Measurements from ENCODE around the gene SMYD3. TPM values are rescaled to one million over a fixed set of nuclear protein-coding genes. Genes with fewer than 3 reads are reported as not detected.

SMYD3 gene
- total and polyA plus RNA-seq, 2 donors (not counting 1 experiment from before 2014, with no cell fraction given): 9.7 to 37.2 TPM

DNA sequence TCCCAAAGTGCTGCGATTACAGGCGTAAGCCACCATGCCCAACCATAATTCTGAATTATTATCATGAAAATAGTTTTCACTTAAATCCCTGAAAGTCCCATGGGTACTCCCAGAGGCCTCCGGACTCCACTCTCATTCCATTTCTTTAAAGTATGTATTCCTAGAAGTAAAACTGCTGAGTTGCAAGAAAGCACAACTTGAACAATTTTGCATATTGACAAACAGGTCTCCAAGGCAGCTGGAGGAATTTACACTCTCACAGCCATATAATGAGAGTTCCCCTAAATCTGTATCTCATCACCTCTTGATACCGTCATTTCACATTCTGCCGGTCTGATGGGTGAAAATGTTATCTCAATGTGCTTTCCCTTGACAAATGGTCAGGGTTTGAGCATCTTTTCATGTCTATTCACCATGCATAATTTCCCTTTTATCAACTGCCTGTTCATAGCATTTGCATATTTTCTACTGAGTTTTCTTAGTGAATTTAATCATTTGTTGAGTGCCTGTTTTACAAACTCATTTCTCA, 129.4 kb downstream of the SMYD3 start:
- H3K4me1 ChIP-seq (ENCODE audit: control insufficient read depth in 2 of 2, insufficient read depth in 2 of 2, low read length in 2 of 2): no peaks in the 10 kb centered on the region
- Mint-ChIP-seq H3K4me1 (no peaks in the 10 kb centered on the region), H3K4me3 (no peak overlapping the region), H3K9me3 (ENCODE audit: insufficient read depth) (no peaks in the 10 kb centered on the region), H3K27ac (no peak overlapping the region), H3K27me3 (no peaks in the 10 kb centered on the region)
- H4K20me1 ChIP-seq (ENCODE audit: control insufficient read depth, insufficient read depth, low read length, poor library complexity, severe bottlenecking): no peaks in the 10 kb centered on the region
- peaks cover 5% of the 10 kb centered on the region for H3K79me2 ChIP-seq (ENCODE audit: control insufficient read depth, insufficient read depth, low read length)
- no CpG with 5 or more reads among the region's 5 CpGs for WGBS (ENCODE audit: insufficient coverage)
- H3K36me3 ChIP-seq (replicated peaks in 1 of 2; ENCODE audit: control extremely low read depth in 1 of 2, control insufficient read depth in 1 of 2, extremely low read depth in 1 of 2, insufficient read depth in 2 of 2, low read length in 1 of 2): no peaks in the 10 kb centered on the region
- DNase-seq (no peak), ATAC-seq (ENCODE audit: low read depth) (no peak)
- POLR2A ChIA-PET: no interaction called here
- H3K4me2 ChIP-seq (replicated peaks; ENCODE audit: low read depth, low read length, poor library complexity, severe bottlenecking): no peak overlapping the region
- no peak overlapping the region for H3K9ac ChIP-seq (ENCODE audit: low read length)
- H3K9me3 ChIP-seq (ENCODE audit: control extremely low read depth in 1 of 3, control insufficient read depth in 2 of 3, insufficient read depth in 1 of 3, low read length in 2 of 3): peaks cover 0 to 11% (median 0%) of the 10 kb centered on the region in 3 donors
- H3K4me3 ChIP-seq (ENCODE audit: control extremely low read depth in 1 of 5, extremely low read depth in 1 of 5, insufficient read depth in 1 of 5, low read depth in 2 of 5, low read length in 4 of 5): no peak overlapping the region
- no peaks in the 10 kb centered on the region for H3K27me3 ChIP-seq (replicated peaks in 1 of 4; ENCODE audit: control extremely low read depth in 1 of 4, control insufficient read depth in 3 of 4, insufficient read depth in 4 of 4, low read length in 3 of 4)
- TF ChIP-seq CTCF (IDR thresholded peaks at IDR 0.05): no peak
- no peak for TF ChIP-seq EZH2 (IDR thresholded peaks at IDR 0.05; ENCODE audit: borderline replicate concordance, insufficient read depth, low read depth, low read length, poor library complexity, severe bottlenecking)
- H2AFZ ChIP-seq (ENCODE audit: insufficient read depth, low read depth, low read length, poor library complexity, severe bottlenecking): no peak overlapping the region
- intact Hi-C loops (cut with micrococcal nuclease): no loop called here
- no peak overlapping the region for H3K27ac ChIP-seq (ENCODE audit: low read length in 2 of 2)
- CTCF ChIA-PET: no interaction called here

- Histone ChIP-seq H3K27ac (ENCODE audit: low read length in 2 of 2) (no peak overlapping the region), H3K9me3 (ENCODE audit: control extremely low read depth in 1 of 3, control insufficient read depth in 2 of 3, insufficient read depth in 1 of 3, low read length in 2 of 3) (no peaks in the 10 kb centered on the region), H4K20me1 (ENCODE audit: control insufficient read depth, insufficient read depth, low read length, poor library complexity, severe bottlenecking) (no peaks in the 10 kb centered on the region), H3K9ac (ENCODE audit: low read length) (no peak overlapping the region), H3K36me3 (replicated peaks in 1 of 2; ENCODE audit: control extremely low read depth in 1 of 2, control insufficient read depth in 1 of 2, extremely low read depth in 1 of 2, insufficient read depth in 2 of 2, low read length in 1 of 2) (no peaks in the 10 kb centered on the region), H3K79me2 (ENCODE audit: control insufficient read depth, insufficient read depth, low read length) (no peaks in the 10 kb centered on the region), H3K4me1 (ENCODE audit: control insufficient read depth in 2 of 2, insufficient read depth in 2 of 2, low read length in 2 of 2) (no peaks in the 10 kb centered on the region), H2AFZ (ENCODE audit: insufficient read depth, low read depth, low read length, poor library complexity, severe bottlenecking) (no peak overlapping the region), H3K4me2 (replicated peaks; ENCODE audit: low read depth, low read length, poor library complexity, severe bottlenecking) (no peak overlapping the region), H3K4me3 (ENCODE audit: control extremely low read depth in 1 of 5, extremely low read depth in 1 of 5, insufficient read depth in 1 of 5, low read depth in 2 of 5, low read length in 4 of 5) (no peak overlapping the region), H3K27me3 (replicated peaks in 1 of 4; ENCODE audit: control extremely low read depth in 1 of 4, control insufficient read depth in 3 of 4, insufficient read depth in 4 of 4, low read length in 3 of 4) (no peaks in the 10 kb centered on the region)
- Mint-ChIP-seq H3K27ac (no peak overlapping the region), H3K9me3 (ENCODE audit: insufficient read depth) (no peaks in the 10 kb centered on the region), H3K4me1 (peaks cover 4% of the 10 kb centered on the region), H3K4me3 (no peak overlapping the region), H3K27me3 (no peaks in the 10 kb centered on the region)
- WGBS (ENCODE audit: insufficient coverage): 94% methylated on average over 3 of the region's 6 CpGs
- CTCF ChIA-PET: no interaction called here
- TF ChIP-seq CTCF (IDR thresholded peaks at IDR 0.05) (no peak), EZH2 (IDR thresholded peaks at IDR 0.05; ENCODE audit: borderline replicate concordance, insufficient read depth, low read depth, low read length, poor library complexity, severe bottlenecking) (no peak)
- POLR2A ChIA-PET: no interaction called here
- intact Hi-C loops (cut with micrococcal nuclease): no loop called here
- ATAC-seq (ENCODE audit: low read depth) (no peak), DNase-seq (no peak)
Measured at GRCh38 chr1:246373828-246374569, 133.1 kb downstream of the SMYD3 start.
